ENCODE data around the gene PHACTR3.

PHACTR3 gene

DNA sequence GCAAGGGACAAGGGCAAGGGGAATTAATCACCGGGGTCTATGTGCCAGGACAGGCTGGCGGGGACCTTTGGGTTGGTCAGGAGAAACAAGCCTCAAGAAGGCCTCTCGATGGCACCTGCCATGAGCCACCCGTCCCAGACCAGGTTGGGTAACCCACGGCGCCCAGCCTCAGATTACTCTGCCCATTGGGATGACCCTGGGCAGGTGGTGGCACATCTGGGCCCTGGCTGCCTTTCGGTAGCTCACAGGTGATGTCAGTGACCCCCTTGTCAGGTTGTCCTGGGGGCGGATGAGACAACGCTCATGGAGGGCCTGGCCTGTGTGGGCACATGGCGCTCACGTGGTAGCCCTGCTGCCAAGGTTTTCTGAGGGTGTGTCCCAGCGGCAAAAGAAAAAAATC lies 176.9 kb downstream of the PHACTR3 start:
- H4K20me1 ChIP-seq (ENCODE audit: insufficient read depth, low read length): no peaks in the 10 kb centered on the region
- no peaks in the 10 kb centered on the region for H3K79me2 ChIP-seq (ENCODE audit: low read length)
- H3F3A ChIP-seq (ENCODE audit: insufficient read depth, low read length): no peaks in the 10 kb centered on the region
- H3K9ac ChIP-seq (ENCODE audit: low read length): no peak overlapping the region
- no peaks in the 10 kb centered on the region; the same call in 1 of the 2 replicates for H3K27me3 ChIP-seq (replicated peaks; ENCODE audit: insufficient read depth, low read length)
- TF ChIP-seq EZH2phosphoT487 (IDR thresholded peaks at IDR 0.05; ENCODE audit: low read length) (no peak), EZH2 (optimal IDR thresholded peaks at IDR 0.05; ENCODE audit: low read depth, low read length) (no peak)
- TF ChIP-seq, protein P1, sequence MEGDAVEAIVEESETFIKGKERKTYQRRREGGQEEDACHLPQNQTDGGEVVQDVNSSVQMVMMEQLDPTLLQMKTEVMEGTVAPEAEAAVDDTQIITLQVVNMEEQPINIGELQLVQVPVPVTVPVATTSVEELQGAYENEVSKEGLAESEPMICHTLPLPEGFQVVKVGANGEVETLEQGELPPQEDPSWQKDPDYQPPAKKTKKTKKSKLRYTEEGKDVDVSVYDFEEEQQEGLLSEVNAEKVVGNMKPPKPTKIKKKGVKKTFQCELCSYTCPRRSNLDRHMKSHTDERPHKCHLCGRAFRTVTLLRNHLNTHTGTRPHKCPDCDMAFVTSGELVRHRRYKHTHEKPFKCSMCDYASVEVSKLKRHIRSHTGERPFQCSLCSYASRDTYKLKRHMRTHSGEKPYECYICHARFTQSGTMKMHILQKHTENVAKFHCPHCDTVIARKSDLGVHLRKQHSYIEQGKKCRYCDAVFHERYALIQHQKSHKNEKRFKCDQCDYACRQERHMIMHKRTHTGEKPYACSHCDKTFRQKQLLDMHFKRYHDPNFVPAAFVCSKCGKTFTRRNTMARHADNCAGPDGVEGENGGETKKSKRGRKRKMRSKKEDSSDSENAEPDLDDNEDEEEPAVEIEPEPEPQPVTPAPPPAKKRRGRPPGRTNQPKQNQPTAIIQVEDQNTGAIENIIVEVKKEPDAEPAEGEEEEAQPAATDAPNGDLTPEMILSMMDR (IDR thresholded peaks at IDR 0.05; ENCODE audit: low read length): no peak
- no peaks in the 10 kb centered on the region for H3K36me3 ChIP-seq (replicated peaks; ENCODE audit: insufficient read depth, low read length)
- H3K4me2 ChIP-seq (ENCODE audit: low read depth, low read length): no peak overlapping the region
- H3K9me2 ChIP-seq (replicated peaks; ENCODE audit: insufficient read depth, low read length): no peaks in the 10 kb centered on the region
- H3K27ac ChIP-seq (ENCODE audit: low read length): no peak overlapping the region
- no peak overlapping the region for H3K4me3 ChIP-seq (ENCODE audit: low read length)
- H2AFZ ChIP-seq (ENCODE audit: low read length): no peak overlapping the region
- H3K4me1 ChIP-seq (ENCODE audit: low read length): no peaks in the 10 kb centered on the region
- no peak for DNase-seq
- no peaks in the 10 kb centered on the region for H3K9me3 ChIP-seq (replicated peaks; ENCODE audit: insufficient read depth, low read length)

DNA sequence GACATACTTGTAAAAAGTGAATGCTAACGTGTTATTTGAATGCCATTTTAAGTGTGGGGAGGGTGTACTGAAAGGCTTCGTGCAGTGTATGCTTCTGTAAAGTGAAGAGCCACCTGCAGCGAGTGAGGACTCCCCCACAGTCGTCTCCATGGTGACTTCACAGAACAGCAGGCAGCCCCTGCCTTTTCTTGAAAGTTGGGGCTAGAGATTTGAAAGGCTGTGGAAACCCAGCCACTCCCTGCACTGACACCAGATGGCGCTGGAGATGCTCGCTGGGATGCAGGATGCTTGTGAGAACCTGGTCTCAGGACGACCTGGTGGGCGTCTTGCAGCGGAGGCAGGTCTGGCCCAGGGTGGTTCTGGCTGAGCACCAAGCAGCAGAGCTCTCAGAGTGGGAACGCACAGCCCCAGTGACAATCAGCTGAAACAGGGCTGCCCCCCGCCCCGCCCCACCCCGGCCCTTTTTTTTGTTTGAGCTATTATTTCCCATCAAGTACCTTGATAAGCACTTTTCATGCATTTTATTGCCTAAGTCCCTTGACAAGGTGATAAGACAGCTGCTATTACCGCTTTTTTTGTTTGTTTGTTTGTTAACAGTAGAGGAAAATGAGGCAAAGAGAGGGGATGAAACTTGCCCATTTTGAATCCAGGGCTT lies 178.8 kb downstream of the PHACTR3 start:
- H3F3A ChIP-seq (ENCODE audit: insufficient read depth, low read length): no peaks in the 10 kb centered on the region
- H3K9me3 ChIP-seq (replicated peaks; ENCODE audit: insufficient read depth, low read length): no peaks in the 10 kb centered on the region
- no peaks in the 10 kb centered on the region for H3K4me1 ChIP-seq (ENCODE audit: low read length)
- H4K20me1 ChIP-seq (ENCODE audit: insufficient read depth, low read length): no peaks in the 10 kb centered on the region
- H2AFZ ChIP-seq (ENCODE audit: low read length): no peak overlapping the region
- H3K9me2 ChIP-seq (replicated peaks; ENCODE audit: insufficient read depth, low read length): no peaks in the 10 kb centered on the region
- no peak overlapping the region for H3K4me3 ChIP-seq (ENCODE audit: low read length)
- no peaks in the 10 kb centered on the region; the same call in 1 of the 2 replicates for H3K27me3 ChIP-seq (replicated peaks; ENCODE audit: insufficient read depth, low read length)
- peak; percentile 62 for DNase-seq
- no peak overlapping the region for H3K9ac ChIP-seq (ENCODE audit: low read length)
- no peak overlapping the region for H3K4me2 ChIP-seq (ENCODE audit: low read depth, low read length)
- H3K36me3 ChIP-seq (replicated peaks; ENCODE audit: insufficient read depth, low read length): no peaks in the 10 kb centered on the region
- no peak overlapping the region for H3K27ac ChIP-seq (ENCODE audit: low read length)
- H3K79me2 ChIP-seq (ENCODE audit: low read length): no peaks in the 10 kb centered on the region
- TF ChIP-seq, protein P1 (IDR thresholded peaks at IDR 0.05; ENCODE audit: low read length): peak; percentile 85
- no peak for TF ChIP-seq EZH2 (optimal IDR thresholded peaks at IDR 0.05; ENCODE audit: low read depth, low read length)
- TF ChIP-seq EZH2phosphoT487 (IDR thresholded peaks at IDR 0.05; ENCODE audit: low read length): no peak

DNA sequence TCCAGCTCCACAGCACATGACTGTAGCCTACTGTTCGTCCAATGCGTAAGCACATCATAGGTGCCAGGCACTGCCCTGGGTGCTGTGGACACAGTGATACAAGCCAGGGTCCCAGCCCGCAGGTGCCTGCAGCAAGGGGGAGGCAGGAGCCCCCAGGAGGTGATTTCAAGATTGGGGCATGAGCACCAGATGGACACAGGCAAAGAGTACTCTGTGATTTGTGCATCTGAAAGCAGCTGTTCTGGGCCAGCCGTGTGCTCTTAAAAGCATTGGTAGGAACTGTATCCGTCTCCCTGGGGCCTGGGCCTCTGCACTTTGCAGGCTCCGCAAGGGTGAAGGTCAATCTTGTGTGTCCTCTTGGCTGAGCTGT lies 179.3 kb downstream of the PHACTR3 start:
- no peaks in the 10 kb centered on the region for H3F3A ChIP-seq (ENCODE audit: insufficient read depth, low read length)
- no peaks in the 10 kb centered on the region for H3K4me1 ChIP-seq (ENCODE audit: low read length)
- no peak overlapping the region for H3K4me2 ChIP-seq (ENCODE audit: low read depth, low read length)
- H3K79me2 ChIP-seq (ENCODE audit: low read length): no peaks in the 10 kb centered on the region
- no peak overlapping the region for H3K27ac ChIP-seq (ENCODE audit: low read length)
- no peak for DNase-seq
- H3K36me3 ChIP-seq (replicated peaks; ENCODE audit: insufficient read depth, low read length): no peaks in the 10 kb centered on the region
- TF ChIP-seq EZH2 (optimal IDR thresholded peaks at IDR 0.05; ENCODE audit: low read depth, low read length): no peak
- TF ChIP-seq, protein P1 (IDR thresholded peaks at IDR 0.05; ENCODE audit: low read length): no peak
- TF ChIP-seq EZH2phosphoT487 (IDR thresholded peaks at IDR 0.05; ENCODE audit: low read length): no peak
- H3K27me3 ChIP-seq (replicated peaks; ENCODE audit: insufficient read depth, low read length): peaks cover under 1% of the 10 kb centered on the region
- no peaks in the 10 kb centered on the region for H3K9me2 ChIP-seq (replicated peaks; ENCODE audit: insufficient read depth, low read length)
- H4K20me1 ChIP-seq (ENCODE audit: insufficient read depth, low read length): no peaks in the 10 kb centered on the region
- H3K9me3 ChIP-seq (replicated peaks; ENCODE audit: insufficient read depth, low read length): no peaks in the 10 kb centered on the region
- no peak overlapping the region for H3K9ac ChIP-seq (ENCODE audit: low read length)
- no peak overlapping the region for H2AFZ ChIP-seq (ENCODE audit: low read length)
- no peak overlapping the region for H3K4me3 ChIP-seq (ENCODE audit: low read length)

All from MM.1S (cell line).